Liver (tissue), 9 donors: ENCODE results near the gene SETBP1. TPM values are rescaled to one million over a fixed set of nuclear protein-coding genes. Genes with fewer than 3 reads are reported as not detected.

Source experiments
- DNase-seq: peaks from one replicate; pipeline ENCODE4 v3.0.0-alpha.2; 2017; ENCODE audit warnings: low spot score
- H3K27ac ChIP-seq, 2 donors: one replicate each; pipeline ENCODE4 v1.7.0; 2013; ENCODE audit warnings: inconsistent platforms in 2 of 2, low read length in 2 of 2, control low read depth in 1 of 2, low read depth in 1 of 2, mild to moderate bottlenecking in 1 of 2
- H3K27me3 ChIP-seq, 4 donors: one replicate each; pipeline versions ENCODE4 v1.6.1 to v1.7.0; 2013; ENCODE audit warnings: low read length in 3 of 4, inconsistent platforms in 1 of 4, mild to moderate bottlenecking in 1 of 4, moderate library complexity in 1 of 4; ENCODE audit not compliant: control insufficient read depth in 4 of 4, insufficient read depth in 4 of 4
- H3K36me3 ChIP-seq, 4 donors: one replicate each; pipeline versions ENCODE4 v1.6.1 to v1.7.0; 2013; ENCODE audit warnings: low read length in 3 of 4, mild to moderate bottlenecking in 3 of 4, low read depth in 1 of 4, moderate library complexity in 1 of 4; ENCODE audit not compliant: control insufficient read depth in 4 of 4, insufficient read depth in 3 of 4
- H3K4me1 ChIP-seq, 4 donors: one replicate each; pipeline versions ENCODE4 v1.6.1 to v1.7.0; 2013; ENCODE audit warnings: low read length in 3 of 4, mild to moderate bottlenecking in 3 of 4, moderate library complexity in 1 of 4; ENCODE audit not compliant: control insufficient read depth in 4 of 4, insufficient read depth in 4 of 4
- H3K4me3 ChIP-seq, 3 donors: one replicate each; pipeline versions ENCODE4 v1.6.1 to v1.7.0; 2013; ENCODE audit warnings: low read length in 3 of 3, control low read depth in 1 of 3, low read depth in 1 of 3, mild to moderate bottlenecking in 1 of 3
- H3K9ac ChIP-seq, 2 donors: one replicate each; pipeline ENCODE4 v1.7.0; 2013; ENCODE audit warnings: low read length in 2 of 2, mild to moderate bottlenecking in 2 of 2, moderate library complexity in 2 of 2, control low read depth in 1 of 2, low read depth in 1 of 2
- H3K9me3 ChIP-seq, 4 donors: one replicate each; pipeline versions ENCODE4 v1.6.1 to v1.7.0; 2013; ENCODE audit warnings: low read length in 3 of 4; ENCODE audit not compliant: control insufficient read depth in 4 of 4
- ATF3 ChIP-seq: IDR thresholded peaks from 2 replicates; pipeline ENCODE4 v1.6.1; 2016; ENCODE audit warnings: antibody characterized with exemption
- EGR1 ChIP-seq, 2 donors: IDR thresholded peaks; 2 replicates each; pipeline ENCODE4 v1.6.1; 2016 to 2018; ENCODE audit warnings: antibody characterized with exemption in 2 of 2, low read depth in 2 of 2
- FOXA1 ChIP-seq: IDR thresholded peaks from 2 replicates; pipeline ENCODE4 v1.6.1; 2016; ENCODE audit warnings: antibody characterized with exemption
- FOXA2 ChIP-seq: IDR thresholded peaks from 2 replicates; pipeline ENCODE4 v1.6.1; 2016; ENCODE audit warnings: antibody characterized with exemption
- GABPA ChIP-seq, 2 donors: IDR thresholded peaks in 1 of 2; conservative IDR thresholded peaks in 1 of 2; 2 replicates each; pipeline ENCODE4 v1.6.1; 2016; ENCODE audit warnings: antibody characterized with exemption in 2 of 2, mild to moderate bottlenecking in 1 of 2, moderate library complexity in 1 of 2
- HNF4A ChIP-seq, 2 donors: conservative IDR thresholded peaks; 2 replicates each; pipeline ENCODE4 v1.6.1; 2016; ENCODE audit warnings: antibody characterized with exemption in 2 of 2, mild to moderate bottlenecking in 2 of 2
- HNF4G ChIP-seq: IDR thresholded peaks from 2 replicates; pipeline ENCODE4 v1.6.1; 2016; ENCODE audit warnings: antibody characterized with exemption
- JUND ChIP-seq, 2 donors: IDR thresholded peaks; 2 replicates each; pipeline ENCODE4 v1.6.1; 2016; ENCODE audit warnings: antibody characterized with exemption in 2 of 2
- NR2F2 ChIP-seq: IDR thresholded peaks from 2 replicates; pipeline ENCODE4 v1.6.1; 2016; ENCODE audit warnings: antibody characterized with exemption
- RAD21 ChIP-seq, 2 donors: IDR thresholded peaks; 2 replicates each; pipeline ENCODE4 v1.6.1; 2016; ENCODE audit warnings: antibody characterized with exemption in 2 of 2, mild to moderate bottlenecking in 2 of 2
- REST ChIP-seq: IDR thresholded peaks from 2 replicates; pipeline ENCODE4 v1.6.1; 2016; ENCODE audit warnings: antibody characterized with exemption, mild to moderate bottlenecking
- RXRA ChIP-seq, 2 donors: IDR thresholded peaks; 2 replicates each; pipeline ENCODE4 v1.6.1; 2017 to 2018; ENCODE audit warnings: antibody characterized with exemption in 2 of 2, mild to moderate bottlenecking in 1 of 2
- SP1 ChIP-seq: IDR thresholded peaks from 2 replicates; pipeline ENCODE4 v1.6.1; 2018; ENCODE audit warnings: antibody characterized with exemption, mild to moderate bottlenecking
- TAF1 ChIP-seq: conservative IDR thresholded peaks from 2 replicates; pipeline ENCODE4 v1.6.1; 2016; ENCODE audit warnings: antibody characterized with exemption, mild to moderate bottlenecking
- YY1 ChIP-seq: IDR thresholded peaks from 2 replicates; pipeline ENCODE4 v1.6.1; 2016; ENCODE audit warnings: antibody characterized with exemption, mild to moderate bottlenecking
- WGBS: extraction: QIAGEN DNeasy Blood & Tissue Kit; methylation state at CpG from one replicate; pipeline ENCODE4 v1.1.7; 2013; 5-methylcytosine and 5-hydroxymethylcytosine counted together
- polyA plus RNA-seq, 2 donors: library from polyadenylated mRNA; stranded (reverse) in 1 of 2; unstranded in 1 of 2; fragments of 200-250 nt in 1 of 2; fragments of >200 nt in 1 of 2; fragmentation: Nextera tagmentation in 1 of 2; extraction: Ambion mirVana in 1 of 2; gene quantifications; one replicate each; pipeline versions ENCODE4 v1.2.1 to v1.2.3, GENCODE V29; 2013 to 2015
- total RNA-seq, 2 donors: library from RNA; depleted of rRNA; stranded (reverse); fragments of >200 nt; gene quantifications; one replicate each; pipeline ENCODE4 v1.2.3, GENCODE V29; 2014
- TF ChIP-seq, protein P1 (sequence below): IDR thresholded peaks from 2 replicates; pipeline ENCODE4 v1.6.1; 2016; ENCODE audit warnings: antibody characterized with exemption
- TF ChIP-seq, protein P2 (sequence below): fragments of 150-350 bp; IDR thresholded peaks from 2 replicates; pipeline ENCODE4 v1.5.1; 2017; ENCODE audit warnings: improper control_type of control experiment, low read depth, low read length; ENCODE audit not compliant: missing input control
- TF ChIP-seq, protein P3 (sequence below): IDR thresholded peaks from 2 replicates; pipeline ENCODE4 v1.6.1; 2016; ENCODE audit warnings: antibody characterized with exemption
- donor health status: healthy.
- donor health status: healthy.
- donor health status: healthy.
- donor health status: healthy.
- donor health status: healthy.

SETBP1 gene
- total and polyA plus RNA-seq, 4 donors: 2.5 to 15.8 (median 4.7) TPM

GRCh38 chr18:44961288-44961995, 280.8 kb downstream of the SETBP1 start:
- Histone ChIP-seq H3K4me3 (no peak overlapping the region), H3K9me3 (no peaks in the 10 kb centered on the region), H3K9ac (no peak overlapping the region), H3K36me3 (no peaks in the 10 kb centered on the region), H3K27me3 (no peaks in the 10 kb centered on the region), H3K27ac (no peak overlapping the region), H3K4me1 (peaks cover 0 to 19% (median 13%) of the 10 kb centered on the region in 4 donors)
- TF ChIP-seq ATF3 (no peak), JUND (IDR thresholded peaks at IDR 0.05) (no peak), GABPA (IDR thresholded peaks at IDR 0.05 in 1 of 2, conservative IDR thresholded peaks at IDR 0.05 in 1 of 2) (no peak), NR2F2 (no peak), REST (no peak), RXRA (IDR thresholded peaks at IDR 0.05) (no peak), HNF4A (conservative IDR thresholded peaks at IDR 0.05) (no peak), FOXA2 (no peak), TAF1 (no peak), YY1 (no peak), RAD21 (IDR thresholded peaks at IDR 0.05) (no peak), EGR1 (IDR thresholded peaks at IDR 0.05; ENCODE audit: low read depth in 2 of 2) (no peak), FOXA1 (no peak), HNF4G (no peak), SP1 (no peak)
- TF ChIP-seq, protein P1, sequence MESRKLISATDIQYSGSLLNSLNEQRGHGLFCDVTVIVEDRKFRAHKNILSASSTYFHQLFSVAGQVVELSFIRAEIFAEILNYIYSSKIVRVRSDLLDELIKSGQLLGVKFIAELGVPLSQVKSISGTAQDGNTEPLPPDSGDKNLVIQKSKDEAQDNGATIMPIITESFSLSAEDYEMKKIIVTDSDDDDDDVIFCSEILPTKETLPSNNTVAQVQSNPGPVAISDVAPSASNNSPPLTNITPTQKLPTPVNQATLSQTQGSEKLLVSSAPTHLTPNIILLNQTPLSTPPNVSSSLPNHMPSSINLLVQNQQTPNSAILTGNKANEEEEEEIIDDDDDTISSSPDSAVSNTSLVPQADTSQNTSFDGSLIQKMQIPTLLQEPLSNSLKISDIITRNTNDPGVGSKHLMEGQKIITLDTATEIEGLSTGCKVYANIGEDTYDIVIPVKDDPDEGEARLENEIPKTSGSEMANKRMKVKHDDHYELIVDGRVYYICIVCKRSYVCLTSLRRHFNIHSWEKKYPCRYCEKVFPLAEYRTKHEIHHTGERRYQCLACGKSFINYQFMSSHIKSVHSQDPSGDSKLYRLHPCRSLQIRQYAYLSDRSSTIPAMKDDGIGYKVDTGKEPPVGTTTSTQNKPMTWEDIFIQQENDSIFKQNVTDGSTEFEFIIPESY: no peak
- TF ChIP-seq, protein P2, sequence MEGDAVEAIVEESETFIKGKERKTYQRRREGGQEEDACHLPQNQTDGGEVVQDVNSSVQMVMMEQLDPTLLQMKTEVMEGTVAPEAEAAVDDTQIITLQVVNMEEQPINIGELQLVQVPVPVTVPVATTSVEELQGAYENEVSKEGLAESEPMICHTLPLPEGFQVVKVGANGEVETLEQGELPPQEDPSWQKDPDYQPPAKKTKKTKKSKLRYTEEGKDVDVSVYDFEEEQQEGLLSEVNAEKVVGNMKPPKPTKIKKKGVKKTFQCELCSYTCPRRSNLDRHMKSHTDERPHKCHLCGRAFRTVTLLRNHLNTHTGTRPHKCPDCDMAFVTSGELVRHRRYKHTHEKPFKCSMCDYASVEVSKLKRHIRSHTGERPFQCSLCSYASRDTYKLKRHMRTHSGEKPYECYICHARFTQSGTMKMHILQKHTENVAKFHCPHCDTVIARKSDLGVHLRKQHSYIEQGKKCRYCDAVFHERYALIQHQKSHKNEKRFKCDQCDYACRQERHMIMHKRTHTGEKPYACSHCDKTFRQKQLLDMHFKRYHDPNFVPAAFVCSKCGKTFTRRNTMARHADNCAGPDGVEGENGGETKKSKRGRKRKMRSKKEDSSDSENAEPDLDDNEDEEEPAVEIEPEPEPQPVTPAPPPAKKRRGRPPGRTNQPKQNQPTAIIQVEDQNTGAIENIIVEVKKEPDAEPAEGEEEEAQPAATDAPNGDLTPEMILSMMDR: no peak
- TF ChIP-seq, protein P3, sequence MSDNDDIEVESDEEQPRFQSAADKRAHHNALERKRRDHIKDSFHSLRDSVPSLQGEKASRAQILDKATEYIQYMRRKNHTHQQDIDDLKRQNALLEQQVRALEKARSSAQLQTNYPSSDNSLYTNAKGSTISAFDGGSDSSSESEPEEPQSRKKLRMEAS: no peak
- WGBS: 93% methylated on average over 3 of the region's 3 CpGs
- DNase-seq: no peak
